Breast epithelium (tissue), 3 donors: ENCODE results near the gene CHST15.

ENCODE experiments used
- POLR2A ChIP-seq: fragments of 450-650 bp; IDR thresholded peaks from one replicate; pipeline ENCODE4 v1.6.1; 2016; ENCODE audit warnings: antibody characterized with exemption, mild to moderate bottlenecking, moderate library complexity
- POLR2AphosphoS5 ChIP-seq, 3 donors: sonication (generic); formaldehyde crosslinking; IDR thresholded peaks; one replicate each; pipeline ENCODE4 v1.6.1; 2017; ENCODE audit warnings: antibody characterized with exemption in 3 of 3

GRCh38 chr10:124006526-124006925 is 86.9 kb downstream of the CHST15 start:
- TF ChIP-seq POLR2AphosphoS5 (IDR thresholded peaks at IDR 0.05) (no peak), POLR2A (no peak)
